ENCODE results near the gene TLE5.

DNA sequence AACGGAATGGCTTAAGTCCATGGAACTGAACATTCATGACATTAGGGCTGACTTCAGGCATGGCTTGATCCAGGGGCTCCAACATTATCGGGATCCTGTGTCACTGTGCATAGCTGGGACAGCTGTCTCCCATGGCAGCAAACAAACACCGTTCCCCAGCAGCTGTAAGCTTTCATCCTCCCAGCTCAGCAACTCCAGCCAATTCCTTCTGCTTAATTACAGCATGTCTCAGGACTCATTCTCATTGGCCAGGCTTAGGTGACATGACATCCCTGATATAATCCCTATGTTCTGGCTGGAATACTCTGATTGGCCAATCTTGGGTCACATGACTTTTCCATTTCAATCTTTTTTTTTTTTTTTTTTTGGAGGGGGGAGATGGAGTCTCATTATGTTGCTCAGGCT, 10.9 kb upstream of the TLE5 start:
- TF ChIP-seq POLR2A (IDR thresholded peaks at IDR 0.05) (no peak), POLR2AphosphoS5 (IDR thresholded peaks at IDR 0.05) (no peak), EP300 (IDR thresholded peaks at IDR 0.05) (no peak)
- TF ChIP-seq, protein P1, sequence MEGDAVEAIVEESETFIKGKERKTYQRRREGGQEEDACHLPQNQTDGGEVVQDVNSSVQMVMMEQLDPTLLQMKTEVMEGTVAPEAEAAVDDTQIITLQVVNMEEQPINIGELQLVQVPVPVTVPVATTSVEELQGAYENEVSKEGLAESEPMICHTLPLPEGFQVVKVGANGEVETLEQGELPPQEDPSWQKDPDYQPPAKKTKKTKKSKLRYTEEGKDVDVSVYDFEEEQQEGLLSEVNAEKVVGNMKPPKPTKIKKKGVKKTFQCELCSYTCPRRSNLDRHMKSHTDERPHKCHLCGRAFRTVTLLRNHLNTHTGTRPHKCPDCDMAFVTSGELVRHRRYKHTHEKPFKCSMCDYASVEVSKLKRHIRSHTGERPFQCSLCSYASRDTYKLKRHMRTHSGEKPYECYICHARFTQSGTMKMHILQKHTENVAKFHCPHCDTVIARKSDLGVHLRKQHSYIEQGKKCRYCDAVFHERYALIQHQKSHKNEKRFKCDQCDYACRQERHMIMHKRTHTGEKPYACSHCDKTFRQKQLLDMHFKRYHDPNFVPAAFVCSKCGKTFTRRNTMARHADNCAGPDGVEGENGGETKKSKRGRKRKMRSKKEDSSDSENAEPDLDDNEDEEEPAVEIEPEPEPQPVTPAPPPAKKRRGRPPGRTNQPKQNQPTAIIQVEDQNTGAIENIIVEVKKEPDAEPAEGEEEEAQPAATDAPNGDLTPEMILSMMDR (IDR thresholded peaks at IDR 0.05), result no peak

Measured in suprapubic skin (tissue), 4 donors.